HG03095 (cell line): Measurements from ENCODE around the gene DNAH12.
"Not testable (repeated sequence)": the region's sequence is repeated elsewhere in the genome, so short reads cannot be mapped to it uniquely, and the experiment has no call there.

ENCODE experiments used
- ATAC-seq: cut with Tn5 transposase; IDR thresholded peaks from one replicate; pipeline ENCODE4 v1.9.1; 2021; ENCODE audit warnings: moderate library complexity; ENCODE audit not compliant: unreplicated experiment

Gene DNAH12

DNA sequence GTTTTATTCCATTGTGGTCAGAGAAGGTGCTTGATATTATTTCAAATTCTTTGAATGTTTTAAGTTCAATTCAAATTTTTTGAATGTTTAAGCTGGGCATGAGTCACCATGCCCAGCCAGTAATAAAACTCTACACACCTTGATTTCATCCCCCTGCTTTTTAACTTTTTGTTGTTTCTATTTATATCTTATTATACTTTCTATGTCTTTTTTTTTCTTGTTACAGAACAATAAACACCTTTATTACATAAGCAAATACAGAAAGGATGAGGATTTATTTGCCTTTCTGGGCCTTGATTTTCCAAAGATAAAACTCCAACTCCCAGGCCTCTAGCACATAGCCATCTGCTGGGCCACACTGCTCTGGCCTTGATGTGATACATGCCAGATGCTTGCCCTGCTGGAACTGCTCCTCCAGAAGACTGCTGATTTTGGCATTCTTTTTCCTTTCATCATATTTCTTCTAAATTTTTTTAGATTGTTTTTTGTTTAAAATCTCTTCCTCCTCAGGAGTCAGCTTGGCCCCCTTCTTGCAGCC is 14.0 kb downstream of the DNAH12 start:
- no peak for ATAC-seq

DNA sequence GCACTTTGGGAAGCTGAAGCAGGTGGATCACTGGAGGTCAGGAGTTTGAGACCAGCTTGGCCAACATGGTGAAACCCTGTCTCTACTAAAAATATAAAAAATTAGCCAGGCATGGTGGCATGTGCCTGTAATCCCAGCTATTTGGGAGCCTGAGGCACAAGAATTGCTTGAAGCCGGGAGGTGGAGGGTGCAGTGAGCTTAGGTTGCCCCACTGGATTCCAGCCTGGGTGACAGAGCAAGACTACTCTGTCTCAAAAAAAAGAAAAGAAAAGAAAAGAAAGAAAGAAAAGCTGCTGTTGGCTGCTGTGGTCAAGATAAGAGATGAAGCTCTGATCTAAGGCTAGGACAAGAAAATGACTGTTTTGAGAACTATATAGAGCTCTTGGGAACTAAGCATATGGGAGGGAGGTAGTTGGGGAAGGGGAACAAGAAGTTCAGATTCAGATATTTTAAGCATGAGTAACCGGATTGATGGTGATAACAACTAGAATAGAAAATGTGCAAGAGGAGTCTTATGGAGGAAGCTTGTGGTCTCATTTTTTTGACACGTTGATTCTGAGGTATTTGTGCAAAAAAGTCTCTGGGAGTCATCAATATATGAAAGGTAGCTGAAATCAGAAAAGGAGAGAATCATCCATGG is 25.7 kb downstream of the DNAH12 start:
- no peak for ATAC-seq

DNA sequence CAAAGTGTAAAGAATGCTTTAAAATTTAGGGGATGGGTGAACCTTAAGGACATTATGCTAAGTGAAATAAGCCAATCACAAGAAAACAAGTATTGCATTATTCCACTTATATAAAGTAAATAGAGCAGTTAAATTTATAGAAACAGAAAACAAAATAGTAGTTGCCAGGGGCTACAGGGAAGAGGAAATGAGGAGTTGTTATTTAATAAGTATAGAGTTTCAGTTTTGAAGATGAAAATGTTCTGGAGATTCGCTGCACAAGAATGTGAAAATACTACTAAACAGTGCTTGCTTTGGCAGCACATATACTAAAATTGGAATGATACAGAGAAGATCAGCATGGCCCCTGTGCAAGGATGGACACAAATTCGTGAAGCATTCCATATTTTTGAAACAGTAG is 32.0 kb downstream of the DNAH12 start:
- ATAC-seq, result no peak

DNA sequence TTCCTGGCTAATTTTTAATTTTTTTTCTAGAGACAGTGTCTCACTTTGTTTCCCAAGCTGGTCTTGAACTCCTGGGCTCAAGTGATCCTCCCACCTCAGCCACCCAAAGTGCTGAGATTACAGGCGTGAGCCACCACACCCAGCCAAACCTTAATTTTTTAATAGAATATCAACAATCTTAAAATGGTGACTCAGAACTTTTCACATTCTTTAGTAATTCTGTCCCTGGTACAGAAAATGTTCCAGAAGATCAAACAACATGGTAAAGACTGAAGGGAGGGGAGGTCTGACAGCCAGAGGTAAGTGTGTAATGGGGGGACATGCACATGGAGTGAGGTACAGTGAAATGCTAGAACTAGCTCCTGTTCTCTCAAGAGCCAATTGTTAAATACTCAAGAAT is 38.2 kb downstream of the DNAH12 start:
- ATAC-seq, result no peak

DNA sequence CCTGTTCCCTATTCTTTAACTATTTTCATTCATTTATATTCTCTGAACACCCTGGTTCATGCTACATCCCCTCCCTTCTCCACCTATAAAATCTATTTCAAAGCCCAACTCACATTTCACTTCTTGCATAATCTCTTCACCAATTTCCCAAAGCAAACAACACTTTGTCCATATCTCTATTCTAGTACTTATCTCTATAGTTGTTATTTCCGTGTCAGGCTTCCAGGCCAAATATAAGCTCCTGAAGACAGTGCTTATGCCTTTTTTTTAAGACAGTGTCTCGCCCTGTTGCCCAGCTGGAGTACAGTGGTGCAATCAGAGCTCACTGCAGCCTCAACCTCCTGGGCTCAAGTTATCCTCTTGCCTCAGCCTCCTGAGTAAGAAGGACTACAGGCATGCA is 43.6 kb downstream of the DNAH12 start:
- ATAC-seq, result no peak

DNA sequence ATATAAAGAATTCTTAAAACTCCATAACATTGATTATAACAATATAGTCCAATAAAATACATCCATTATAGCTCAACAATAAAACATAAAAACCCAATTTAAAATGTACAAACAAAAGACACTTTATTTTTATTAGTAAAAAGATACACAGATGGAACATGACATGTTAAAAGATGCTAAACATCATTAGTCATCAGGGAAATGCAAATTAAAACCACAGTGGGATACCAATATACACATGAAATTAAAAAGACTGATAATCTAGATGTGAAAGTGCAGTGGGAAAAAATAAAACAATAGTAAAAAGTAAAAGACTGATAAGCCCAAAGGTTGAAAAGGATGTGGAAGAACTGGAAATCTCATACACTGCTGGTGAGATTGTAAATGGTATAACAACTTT is 46.2 kb downstream of the DNAH12 start:
- ATAC-seq, result no peak

DNA sequence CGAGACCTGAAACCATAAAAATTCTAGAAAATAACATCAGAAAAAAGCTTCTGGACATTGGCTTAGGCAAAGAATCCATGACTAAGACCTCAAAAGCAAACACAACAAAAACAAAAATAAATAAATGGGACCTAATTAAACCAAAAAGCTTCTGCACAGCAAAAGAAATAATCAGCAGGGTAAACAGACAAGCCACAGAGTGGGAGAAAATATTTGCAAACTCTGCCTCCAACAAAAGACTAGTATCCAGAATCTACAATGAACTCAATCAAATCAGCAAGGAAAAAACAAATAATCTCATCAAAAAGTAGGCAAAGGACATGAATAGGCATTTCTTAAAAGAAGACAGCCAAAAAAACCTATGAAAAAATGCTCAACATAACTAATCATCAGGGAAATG is 59.6 kb downstream of the DNAH12 start:
- ATAC-seq, result no peak

DNA sequence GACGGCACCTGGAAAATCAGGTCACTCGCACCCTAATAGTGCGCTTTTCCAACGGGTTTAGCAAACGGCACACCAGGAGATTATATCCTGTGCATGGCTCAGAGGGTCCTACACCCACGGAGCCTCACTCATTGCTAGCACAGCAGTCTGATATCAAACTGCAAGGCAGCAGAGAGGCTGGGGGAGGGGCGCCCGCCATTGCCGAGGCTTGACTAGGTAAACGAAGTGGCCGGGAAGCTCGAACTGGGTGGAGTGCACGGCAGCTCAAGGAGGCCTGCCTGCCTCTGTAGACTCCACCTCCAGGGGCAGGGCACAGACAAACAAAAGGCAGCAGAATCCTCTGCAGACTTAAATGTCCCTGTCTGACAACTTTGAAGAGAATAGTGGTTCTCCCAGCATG is 67.0 kb downstream of the DNAH12 start:
- ATAC-seq, result not testable (repeated sequence)

DNA sequence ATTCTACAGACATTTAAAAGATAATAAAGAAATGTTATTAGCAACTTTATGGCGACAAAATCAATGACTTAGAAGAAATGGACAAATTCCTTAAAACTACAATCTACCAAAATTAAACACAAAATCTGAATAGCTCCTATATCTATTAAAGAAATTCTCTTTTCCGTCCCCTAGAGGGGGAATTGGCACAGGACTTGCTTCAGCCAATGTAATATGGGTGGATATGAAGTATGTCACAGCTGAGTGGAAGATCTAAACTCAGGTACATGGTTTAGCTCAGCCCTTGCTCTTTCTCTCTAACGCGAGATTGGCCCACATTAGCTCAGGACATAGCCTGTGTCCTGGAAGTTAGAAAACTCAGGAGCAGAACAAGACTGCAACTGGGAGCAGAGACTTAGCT is 79.3 kb downstream of the DNAH12 start:
- no peak for ATAC-seq

DNA sequence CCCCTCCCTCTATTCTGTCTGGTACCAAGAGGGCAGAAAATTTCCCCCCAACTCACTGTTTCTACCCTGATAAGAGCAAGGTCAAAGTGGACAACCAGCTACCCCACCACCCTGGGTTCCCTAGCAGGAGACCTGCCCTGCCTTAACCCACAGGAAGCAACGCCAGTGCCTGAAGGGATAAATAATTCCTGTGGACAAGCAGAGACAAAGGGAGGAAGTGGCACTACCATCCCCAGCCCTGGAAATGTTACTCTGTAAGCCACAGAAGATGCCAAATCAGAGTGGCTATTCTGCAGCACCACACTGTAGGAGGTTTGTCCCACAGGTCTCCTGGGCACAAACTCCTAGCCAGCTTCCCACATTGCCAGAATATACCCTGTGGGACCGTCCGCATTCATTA is 80.1 kb downstream of the DNAH12 start:
- ATAC-seq, result no peak

DNA sequence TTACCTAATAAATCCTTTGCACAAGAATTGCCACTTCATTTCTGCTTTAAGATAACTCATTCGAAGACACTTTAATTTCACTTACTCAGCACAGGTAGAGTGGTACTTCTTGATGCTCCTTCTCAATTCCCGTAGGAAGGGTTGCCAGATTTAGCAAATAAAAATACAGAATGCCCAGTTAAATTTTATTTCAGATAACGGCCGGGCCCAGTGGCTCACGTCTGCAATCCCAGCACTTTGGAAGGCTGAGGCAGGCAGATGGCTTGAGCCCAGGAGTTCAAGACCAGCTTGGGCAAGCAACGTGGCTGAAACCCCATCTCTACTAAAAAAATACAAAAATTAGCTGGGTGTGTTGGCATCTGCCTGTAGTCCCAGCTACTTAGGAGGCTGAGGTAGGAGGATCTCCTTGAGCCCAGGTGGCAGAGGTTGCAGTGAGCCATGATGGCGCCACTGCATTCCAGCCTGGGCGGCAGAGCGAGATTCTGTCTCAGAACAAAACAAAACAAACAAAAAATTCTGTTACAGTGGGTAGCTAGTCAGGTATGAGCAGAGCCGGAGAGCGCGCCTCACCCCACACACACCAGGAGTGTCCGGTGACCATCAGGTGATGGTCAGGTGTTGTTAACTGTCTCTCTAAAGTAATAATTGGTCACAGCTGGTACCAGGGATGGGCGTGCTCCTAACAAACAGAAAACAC is 92.8 kb downstream of the DNAH12 start:
- no peak for ATAC-seq

DNA sequence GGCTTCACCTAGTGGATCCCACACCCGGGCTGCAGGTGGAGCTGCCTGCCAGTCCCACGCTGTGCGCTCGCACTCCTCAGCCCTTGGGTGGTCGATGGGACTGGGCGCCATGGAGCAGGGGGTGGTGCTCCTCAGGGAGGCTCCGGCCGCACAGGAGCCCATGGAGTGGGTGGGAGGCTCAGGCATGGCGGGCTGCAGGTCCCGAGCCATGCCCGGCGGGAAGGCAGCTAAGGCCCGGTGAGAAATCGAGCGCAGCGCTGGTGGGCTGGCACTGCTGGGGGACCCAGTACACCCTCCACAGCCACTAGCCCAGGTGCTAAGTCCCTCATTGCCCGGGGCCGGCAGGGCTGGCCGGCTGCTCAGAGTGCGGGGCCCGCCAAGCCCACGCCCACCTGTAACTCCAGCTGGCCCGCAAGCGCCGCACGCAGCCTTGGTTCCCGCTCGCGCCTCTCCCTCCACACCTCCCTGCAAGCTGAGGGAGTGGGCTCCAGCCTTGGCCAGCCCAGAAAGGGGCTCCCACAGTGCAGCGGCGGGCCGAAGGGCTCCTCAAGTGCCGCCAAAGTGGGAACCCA is 94.8 kb downstream of the DNAH12 start:
- ATAC-seq, result not testable (repeated sequence)

DNA sequence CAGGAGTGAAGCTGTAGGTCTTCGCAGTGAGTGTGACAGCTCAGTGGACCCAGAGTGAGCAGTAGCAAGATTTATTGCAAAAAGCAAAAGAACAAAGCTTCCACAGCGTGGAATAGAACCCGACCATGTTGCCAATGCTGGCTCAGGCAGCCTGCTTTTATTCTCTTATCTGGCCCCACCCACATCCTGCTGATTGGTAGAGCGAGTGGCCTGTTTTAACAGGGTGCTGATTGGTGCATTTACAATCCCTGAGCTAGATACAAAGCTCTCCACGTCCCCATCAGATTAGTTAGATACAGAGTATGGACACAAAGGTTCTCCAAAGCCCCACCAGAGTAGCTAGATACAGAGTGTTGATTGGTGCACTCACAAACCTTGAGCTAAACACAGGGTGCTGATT is 95.7 kb downstream of the DNAH12 start:
- not testable (repeated sequence) for ATAC-seq

DNA sequence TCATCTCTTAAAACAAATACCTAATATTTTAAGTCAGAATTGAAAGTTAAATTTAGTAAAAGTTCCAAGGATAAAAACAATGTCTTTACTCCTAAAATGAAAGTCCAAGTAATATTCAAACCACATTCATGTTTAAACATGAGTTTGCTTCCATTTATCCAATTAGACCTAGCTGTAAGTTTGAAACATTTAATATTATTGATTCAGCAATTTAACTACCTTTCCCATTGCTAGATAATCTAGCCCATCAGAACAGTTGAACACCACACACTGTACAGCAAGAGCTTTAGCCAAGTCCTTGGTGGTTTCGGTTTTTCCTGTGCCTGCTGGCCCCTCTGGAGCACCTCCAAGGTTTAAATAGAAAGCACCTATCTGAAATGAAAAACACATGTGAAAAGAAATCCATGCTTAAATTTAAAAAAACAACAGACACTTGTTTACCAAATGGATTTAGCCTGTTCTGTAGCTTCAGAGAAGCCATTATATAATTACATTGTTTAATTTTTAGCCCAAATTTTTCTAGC is 97.8 kb downstream of the DNAH12 start:
- no peak for ATAC-seq

DNA sequence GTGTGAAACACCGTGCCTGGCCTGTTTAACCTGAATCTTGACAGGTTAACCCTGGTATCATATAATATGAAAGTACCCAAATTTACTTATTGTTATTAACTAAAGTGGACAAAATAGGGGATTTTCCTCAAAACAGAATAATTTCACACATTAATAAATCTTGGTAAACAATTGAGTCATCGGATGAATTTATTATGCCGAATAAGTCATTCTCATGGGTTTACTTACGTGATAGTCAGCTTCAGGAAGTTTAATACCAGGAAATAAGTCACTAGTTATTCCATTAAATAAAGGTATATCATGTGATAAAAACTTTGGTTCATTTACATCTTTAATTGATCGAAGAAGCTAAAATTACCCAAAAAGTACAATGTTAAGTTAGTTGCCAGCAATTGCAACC is 99.7 kb downstream of the DNAH12 start:
- ATAC-seq, result no peak

DNA sequence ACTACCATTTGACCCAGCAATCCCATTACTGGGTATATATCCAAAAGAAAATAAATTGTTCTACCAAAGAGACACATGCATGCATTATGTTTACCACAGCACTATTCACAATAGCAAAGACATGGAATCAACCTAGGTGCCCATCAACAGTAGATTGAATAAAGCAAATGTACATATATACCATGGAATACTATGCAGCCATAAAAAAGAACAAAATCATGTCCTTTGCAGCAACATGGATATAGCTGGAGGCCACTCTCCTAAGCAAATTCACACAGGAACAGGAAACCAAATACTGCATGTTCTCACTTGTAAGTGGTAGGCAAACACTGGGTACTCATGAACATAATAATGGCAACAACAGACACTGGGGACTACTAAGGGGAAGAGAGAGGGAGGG is 104.0 kb downstream of the DNAH12 start:
- not testable (repeated sequence) for ATAC-seq

DNA sequence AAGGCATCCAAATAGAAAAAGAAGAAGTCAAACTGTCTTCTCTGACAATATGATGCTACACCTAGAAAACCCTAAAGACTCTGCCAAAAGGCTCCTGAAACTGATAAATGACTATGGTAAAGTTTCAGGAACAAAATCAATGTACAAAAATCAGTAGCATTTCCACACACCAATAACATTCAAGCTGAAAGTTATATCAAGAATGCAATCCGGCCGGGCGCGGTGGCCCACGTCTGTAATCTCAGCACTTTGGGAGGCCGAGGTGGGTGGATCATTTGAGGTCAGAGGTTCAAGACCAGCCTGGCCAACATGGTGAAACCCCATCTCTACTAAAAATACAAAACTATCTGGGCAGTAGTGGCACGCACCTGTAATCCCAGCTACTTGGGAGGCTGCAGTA is 105.7 kb downstream of the DNAH12 start:
- ATAC-seq, result not testable (repeated sequence)

DNA sequence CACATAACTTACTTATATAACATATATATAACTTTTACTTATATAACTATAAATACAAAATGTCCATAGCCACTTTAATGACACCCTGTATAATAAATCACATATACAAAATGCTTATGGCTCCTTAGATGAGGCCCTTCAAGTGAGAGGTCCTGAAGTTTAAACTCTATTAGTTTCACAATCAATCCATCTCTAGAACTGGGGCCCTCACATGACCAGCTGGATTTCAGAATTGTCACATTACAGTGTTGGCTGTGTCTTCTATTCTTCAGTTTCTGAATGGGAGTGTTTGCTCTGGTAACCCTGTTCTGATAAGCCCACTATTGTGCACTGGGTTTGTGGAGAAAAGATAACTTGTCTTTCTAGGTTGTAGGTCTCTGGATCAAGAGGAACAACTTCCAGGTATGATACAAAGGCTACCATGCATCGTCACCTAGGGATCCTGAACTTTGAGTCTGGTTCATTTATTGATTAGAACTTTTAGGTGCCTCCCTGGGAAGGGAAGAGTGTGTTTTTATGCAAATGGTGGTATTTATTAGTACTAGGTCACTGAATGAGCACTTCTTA is 107.9 kb downstream of the DNAH12 start:
- no peak for ATAC-seq

DNA sequence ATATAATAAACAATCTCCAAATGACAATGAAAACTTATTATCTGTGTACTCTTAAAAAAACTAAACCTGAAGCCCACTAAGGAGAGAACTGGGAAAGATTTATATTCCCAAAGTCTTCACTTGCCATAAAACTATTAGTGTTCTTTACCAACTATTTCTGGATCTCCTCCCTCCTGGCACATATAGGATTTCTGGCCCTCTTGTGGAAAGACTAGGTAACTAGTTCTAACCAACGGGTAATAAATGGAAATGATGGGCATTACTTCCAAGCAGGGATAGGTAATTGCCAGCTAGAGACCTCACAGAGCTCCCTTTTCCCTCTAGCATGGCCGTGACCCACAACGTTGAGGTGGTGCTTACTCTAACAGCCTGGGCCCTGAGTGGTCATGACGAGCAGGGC is 110.1 kb downstream of the DNAH12 start:
- ATAC-seq, result no peak

DNA sequence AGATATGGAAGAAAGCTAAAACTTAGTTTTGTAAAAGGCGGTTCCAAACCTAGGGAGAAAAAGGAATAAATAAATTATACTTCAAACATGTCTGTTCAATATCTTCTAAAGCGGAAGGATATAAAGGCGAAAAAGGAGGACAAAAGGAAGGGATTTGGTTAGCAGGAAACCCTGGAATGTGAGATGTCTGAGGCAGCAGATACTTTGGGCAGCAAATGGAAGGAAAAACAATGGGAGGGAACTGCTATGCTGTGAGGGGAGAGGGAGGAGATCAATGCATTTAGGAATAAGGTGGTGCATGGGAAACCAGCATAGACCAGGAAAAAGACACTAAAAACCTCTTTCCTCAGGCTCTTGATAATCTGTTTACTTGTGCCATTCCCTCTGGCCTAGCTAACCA is 120.8 kb downstream of the DNAH12 start:
- no peak for ATAC-seq

DNA sequence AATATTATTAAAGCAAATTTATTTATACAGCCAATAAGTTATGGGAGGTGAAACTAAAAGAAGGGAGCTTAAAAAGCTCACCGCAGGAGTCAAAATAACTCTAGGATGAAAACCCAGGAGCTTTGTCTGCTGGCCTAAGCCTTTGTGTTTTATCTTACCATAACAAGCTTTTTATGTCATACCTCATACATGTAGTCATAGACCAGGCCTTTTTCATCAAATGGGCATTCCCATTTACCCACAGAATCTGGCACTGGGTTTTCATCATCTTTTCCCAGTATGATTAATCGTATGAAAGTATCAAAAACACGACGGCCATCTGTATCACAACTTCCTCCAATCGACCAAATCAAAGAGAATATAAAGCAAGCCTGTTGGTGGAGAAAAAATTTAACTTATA is 122.8 kb downstream of the DNAH12 start:
- ATAC-seq, result no peak

DNA sequence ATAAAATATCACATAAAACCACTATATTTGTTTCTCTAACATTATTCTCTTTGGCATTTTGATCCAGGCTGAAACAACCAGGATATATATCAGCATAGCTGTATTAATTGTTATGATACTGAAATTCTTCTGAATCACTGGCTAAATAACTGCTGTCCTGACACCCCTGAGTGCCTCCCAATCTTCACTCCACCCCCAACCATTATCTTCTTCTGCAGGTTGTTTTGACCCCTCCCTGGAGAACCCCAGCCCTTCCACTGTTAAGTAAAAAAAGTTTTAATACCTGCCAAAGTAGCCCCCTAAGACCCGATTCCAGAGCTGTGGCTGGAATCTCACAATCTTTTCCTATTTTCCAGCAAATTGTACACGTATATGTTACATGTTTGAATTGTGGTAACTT is 124.1 kb downstream of the DNAH12 start:
- ATAC-seq, result no peak
